Sigmoid colon (tissue), 7 donors: Measurements from ENCODE around the gene IL21R. TPM values are rescaled to one million over a fixed set of nuclear protein-coding genes. Genes with fewer than 3 reads are reported as not detected.

Source experiments
- DNase-seq: peaks from one replicate; pipeline ENCODE4 v3.0.0-alpha.2; 2019
- H3K27ac ChIP-seq, 4 donors: fragments of 200-600 bp; sonication (generic); one replicate each; pipeline ENCODE4 v1.5.1; 2016 to 2019; ENCODE audit warnings: mild to moderate bottlenecking in 1 of 4
- H3K27me3 ChIP-seq, 3 donors: fragments of 200-600 bp; sonication (generic); one replicate each; pipeline ENCODE4 v1.5.1; 2019; ENCODE audit warnings: mild to moderate bottlenecking in 1 of 3
- H3K36me3 ChIP-seq, 4 donors: fragments of 200-600 bp; sonication (generic); one replicate each; pipeline ENCODE4 v1.5.1; 2016 to 2019
- H3K4me1 ChIP-seq, 4 donors: fragments of 200-600 bp; sonication (generic); one replicate each; pipeline ENCODE4 v1.5.1; 2017 to 2019
- H3K4me3 ChIP-seq, 4 donors: fragments of 200-600 bp; sonication (generic); one replicate each; pipeline ENCODE4 v1.5.1; 2017 to 2019; ENCODE audit warnings: mild to moderate bottlenecking in 2 of 4, moderate library complexity in 1 of 4
- H3K9me3 ChIP-seq, 4 donors: fragments of 200-600 bp in 3 of 4; sonication (generic) in 3 of 4; one replicate each; pipeline versions ENCODE4 v1.5.1 to v1.6.1; 2013 to 2019
- CTCF ChIP-seq, 4 experiments: fragments of 450-650 bp in 3 of 4; fragments of 200-600 bp in 1 of 4; IDR thresholded peaks; one replicate each; pipeline ENCODE4 v1.5.1; 2016 to 2019; ENCODE audit warnings: antibody characterized with exemption in 4 of 4, mild to moderate bottlenecking in 3 of 4, moderate library complexity in 2 of 4
- EP300 ChIP-seq, 4 donors: sonication (generic); formaldehyde crosslinking; IDR thresholded peaks; one replicate each; pipeline ENCODE4 v1.6.1; 2017; ENCODE audit warnings: antibody characterized with exemption in 4 of 4
- POLR2A ChIP-seq, 2 donors: fragments of 450-650 bp; IDR thresholded peaks; one replicate each; pipeline ENCODE4 v1.6.1; 2016; ENCODE audit warnings: antibody characterized with exemption in 2 of 2, mild to moderate bottlenecking in 2 of 2, moderate library complexity in 2 of 2
- POLR2AphosphoS5 ChIP-seq, 4 donors: sonication (generic); formaldehyde crosslinking; IDR thresholded peaks; one replicate each; pipeline ENCODE4 v1.6.1; 2017; ENCODE audit warnings: antibody characterized with exemption in 4 of 4
- WGBS, 2 donors: extraction: QIAGEN DNeasy Blood & Tissue Kit; methylation state at CpG; one replicate each; pipeline ENCODE4 v1.1.7; 2013; 5-methylcytosine and 5-hydroxymethylcytosine counted together
- intact Hi-C: fragments of 100-400 bp; cut with DNase I; formaldehyde crosslinking; loops from one replicate; pipeline ENCODE4 v1.15.1; 2023
- polyA plus RNA-seq, 3 donors: library from polyadenylated mRNA; stranded (reverse); fragments of 200-250 nt; gene quantifications; one replicate each; pipeline ENCODE4 v1.2.3, GENCODE V29; 2013
- total RNA-seq, 4 donors: library from RNA; depleted of rRNA; stranded (reverse); fragments of >200 nt; gene quantifications; one replicate each; pipeline ENCODE4 v1.1.0, GENCODE V29; 2016
- donor health status: healthy with polysubstance abuse.
- donor health status: Bipolar disorder and iron deficiency.
- donor health status: healthy.

The IL21R gene
- total and polyA plus RNA-seq, 7 donors = under 0.01 to 7.9 (median 0.27) TPM; not detected in 2

- WGBS, 2 donors = 57 to 60% methylated on average over 11 of the region's 11 CpGs
- intact Hi-C loops = no loop called here
- Histone ChIP-seq H3K4me3 (no peak overlapping the region), H3K4me1 (peaks cover 0 to 8% (median 0%) of the 10 kb centered on the region in 4 donors), H3K27me3 (no peaks in the 10 kb centered on the region), H3K9me3 (no peaks in the 10 kb centered on the region), H3K36me3 (no peaks in the 10 kb centered on the region), H3K27ac (no peak overlapping the region)
- TF ChIP-seq CTCF (IDR thresholded peaks at IDR 0.05) = no peak
- no peak for TF ChIP-seq POLR2AphosphoS5 (IDR thresholded peaks at IDR 0.05)
- TF ChIP-seq POLR2A (IDR thresholded peaks at IDR 0.05) = no peak
- no peak for TF ChIP-seq EP300 (IDR thresholded peaks at IDR 0.05)
- DNase-seq = no peak
Observed at GRCh38 chr16:27378871-27379481, 23.0 kb upstream of the IL21R start.

GRCh38 chr16:27379919-27380318, 22.1 kb upstream of the IL21R start:
- Histone ChIP-seq H3K4me1 (peaks cover 0 to 5% (median 0%) of the 10 kb centered on the region in 4 donors), H3K27me3 (no peaks in the 10 kb centered on the region), H3K4me3 (no peak overlapping the region), H3K36me3 (no peaks in the 10 kb centered on the region), H3K27ac (no peak overlapping the region), H3K9me3 (no peaks in the 10 kb centered on the region)
- 90 to 92% methylated on average over 9 of the region's 9 CpGs for WGBS, 2 donors
- DNase-seq = no peak
- no peak for TF ChIP-seq POLR2AphosphoS5 (IDR thresholded peaks at IDR 0.05)
- intact Hi-C loops = loop anchor here (5.0 kb wide), 1 partner anchor 72 kb away; no protein-coding TSS in a partner anchor

GRCh38 chr16:27381236-27381635, 20.7 kb upstream of the IL21R start:
- no peak for TF ChIP-seq POLR2A (IDR thresholded peaks at IDR 0.05)
- no peak for TF ChIP-seq POLR2AphosphoS5 (IDR thresholded peaks at IDR 0.05)
- no peak for TF ChIP-seq EP300 (IDR thresholded peaks at IDR 0.05)
- no peak for TF ChIP-seq CTCF (IDR thresholded peaks at IDR 0.05)
- Histone ChIP-seq H3K27ac (no peak overlapping the region), H3K27me3 (no peaks in the 10 kb centered on the region), H3K4me1 (no peaks in the 10 kb centered on the region), H3K36me3 (no peaks in the 10 kb centered on the region), H3K9me3 (no peaks in the 10 kb centered on the region), H3K4me3 (no peak overlapping the region)
- DNase-seq = no peak
- intact Hi-C loops = loop anchor here (5.0 kb wide), 1 partner anchor 71 kb away; no protein-coding TSS in a partner anchor

GRCh38 chr16:27381974-27382855, 19.8 kb upstream of the IL21R start:
- H3K27me3 ChIP-seq = no peaks in the 10 kb centered on the region
- H3K36me3 ChIP-seq = no peaks in the 10 kb centered on the region
- no peak overlapping the region for H3K27ac ChIP-seq
- H3K4me1 ChIP-seq = no peaks in the 10 kb centered on the region
- TF ChIP-seq EP300 (IDR thresholded peaks at IDR 0.05) (no peak), CTCF (IDR thresholded peaks at IDR 0.05) (no peak), POLR2AphosphoS5 (IDR thresholded peaks at IDR 0.05) (no peak), POLR2A (IDR thresholded peaks at IDR 0.05) (no peak)
- H3K4me3 ChIP-seq = no peak overlapping the region
- H3K9me3 ChIP-seq = no peaks in the 10 kb centered on the region
- no peak for DNase-seq
- intact Hi-C loops = loop anchor here (5.0 kb wide), 1 partner anchor 70 kb away; no protein-coding TSS in a partner anchor
- WGBS, 2 donors = 72 to 82% methylated on average over 10 of the region's 10 CpGs

- peak overlapping the region in 1 of 4 donors; percentile 8 for H3K27ac ChIP-seq
- no peaks in the 10 kb centered on the region for H3K4me1 ChIP-seq
- no peaks in the 10 kb centered on the region for H3K36me3 ChIP-seq
- intact Hi-C loops = loop anchor here (5.0 kb wide), 1 partner anchor 69 kb away; no protein-coding TSS in a partner anchor
- no peaks in the 10 kb centered on the region for H3K9me3 ChIP-seq
- no peak overlapping the region for H3K4me3 ChIP-seq
- DNase-seq = peak; percentile 71
- WGBS, 2 donors = 66 to 73% methylated on average over 15 of the region's 15 CpGs
- TF ChIP-seq CTCF (IDR thresholded peaks at IDR 0.05) (no peak), POLR2AphosphoS5 (IDR thresholded peaks at IDR 0.05) (no peak), POLR2A (IDR thresholded peaks at IDR 0.05) (no peak), EP300 (IDR thresholded peaks at IDR 0.05) (no peak)
- no peaks in the 10 kb centered on the region for H3K27me3 ChIP-seq
Observed at GRCh38 chr16:27383556-27384243, 18.3 kb upstream of the IL21R start.
